HG02798 (cell line): Measurements from ENCODE around the gene DRAP1.
A peak's percentile ranks its signal among the peaks of the same experiment; 100 is the strongest.
"Not testable (repeated sequence)": the region's sequence is repeated elsewhere in the genome, so short reads cannot be mapped to it uniquely, and the experiment has no call there.

Experiments
- ATAC-seq: cut with Tn5 transposase; IDR thresholded peaks from one replicate; pipeline ENCODE4 v1.9.1; 2021; ENCODE audit warnings: mild to moderate bottlenecking; ENCODE audit not compliant: unreplicated experiment, poor library complexity

Gene DRAP1

DNA sequence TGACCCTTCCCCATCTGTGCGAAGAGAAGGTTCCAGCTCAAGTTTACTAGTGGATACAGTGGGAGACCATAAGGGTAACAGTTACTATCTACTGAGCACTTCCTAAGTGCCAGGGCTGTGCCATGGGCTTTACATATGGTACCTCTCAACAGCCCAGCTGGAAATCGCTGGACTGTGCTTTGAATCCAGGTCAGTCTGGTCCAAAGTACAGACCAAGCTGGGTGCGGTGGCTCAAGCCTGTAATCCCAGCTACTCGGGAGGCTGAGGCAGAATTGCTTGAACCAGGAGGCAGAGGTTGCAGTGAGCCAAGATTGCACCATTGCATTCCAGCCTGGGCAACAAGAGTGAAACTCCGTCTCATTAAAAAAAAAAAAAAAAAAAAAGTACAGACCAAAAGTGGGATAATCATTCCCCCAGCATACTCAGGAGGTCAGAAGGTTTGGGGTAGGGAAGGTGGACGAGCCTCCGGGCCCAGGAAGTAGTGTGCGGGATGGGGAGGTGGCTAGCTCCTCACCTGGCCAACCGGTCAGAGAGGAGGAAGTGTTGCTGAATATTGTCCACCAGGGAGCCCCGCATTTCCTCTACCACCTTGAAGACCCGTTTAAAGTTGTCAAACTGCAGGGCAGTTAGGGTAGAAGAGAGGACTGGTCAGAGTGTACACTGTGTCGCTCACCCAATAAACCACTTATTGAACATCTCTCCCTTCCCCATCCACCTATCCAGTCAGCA lies 33.3 kb upstream of the DRAP1 start:
- ATAC-seq, result no peak

DNA sequence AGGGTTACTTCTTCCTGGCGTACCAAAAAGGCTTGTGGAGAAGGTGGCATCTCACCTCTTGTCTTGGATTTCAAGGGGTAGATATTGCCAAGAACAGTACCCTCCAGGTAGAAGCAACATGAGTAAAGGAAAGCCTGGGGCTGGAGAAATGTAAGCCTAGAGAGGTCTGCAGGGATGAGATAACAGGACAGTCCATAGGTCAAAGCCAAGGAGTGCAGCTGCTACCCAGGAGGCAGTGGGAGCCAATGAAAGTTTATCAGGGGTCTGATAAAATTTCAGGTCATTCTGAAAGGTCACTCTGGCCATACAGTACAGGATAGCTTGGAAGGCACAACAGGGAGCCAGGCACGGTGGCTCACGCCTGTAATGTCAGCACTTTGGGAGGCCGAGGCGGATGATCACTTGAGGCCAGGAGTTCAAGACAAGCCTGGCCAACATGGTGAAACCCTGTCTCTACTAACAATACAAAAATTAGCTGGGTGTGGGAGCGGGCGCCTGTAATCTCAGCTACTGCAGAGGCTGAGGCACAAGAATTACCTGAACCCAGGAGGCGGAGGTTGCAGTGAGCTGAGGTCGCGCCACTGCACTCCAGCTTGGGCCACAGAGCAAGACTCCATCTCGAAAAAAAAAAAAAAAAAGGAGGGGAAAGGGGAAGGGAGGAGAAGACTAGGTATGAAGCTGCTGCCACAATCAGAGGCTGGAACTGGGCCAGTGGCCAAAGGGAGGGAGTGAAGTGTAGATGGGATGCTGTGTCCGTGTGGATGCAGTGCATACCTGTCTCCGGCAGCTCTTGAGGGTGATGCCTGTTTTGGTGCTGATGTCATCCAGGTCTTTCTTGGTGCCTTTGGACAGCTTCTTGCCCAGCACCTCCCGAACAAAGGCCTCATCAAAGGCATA lies 32.2 kb upstream of the DRAP1 start:
- ATAC-seq, result no peak

DNA sequence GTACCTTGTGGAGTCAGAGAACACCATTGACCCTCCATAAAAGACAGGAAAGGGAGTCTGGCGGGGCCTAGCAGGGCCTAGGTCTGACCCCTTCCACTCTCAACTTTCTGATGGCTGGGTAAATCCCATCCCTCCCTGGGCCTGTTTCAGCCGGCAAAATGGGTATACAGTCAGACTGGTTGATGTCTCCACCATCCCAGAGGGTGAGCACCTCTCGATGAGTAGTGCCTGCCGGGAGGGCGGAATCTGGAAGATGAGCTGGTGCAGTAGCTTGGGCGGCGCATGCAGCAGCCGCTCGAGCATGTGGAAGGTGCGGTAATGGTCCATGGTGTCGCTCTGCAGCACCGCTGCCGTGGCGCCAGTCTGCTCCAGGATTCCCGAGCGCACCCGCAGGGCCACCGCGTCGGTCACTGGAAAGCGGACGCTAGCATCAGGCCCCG lies 31.5 kb upstream of the DRAP1 start:
- peak; percentile 0 for ATAC-seq

DNA sequence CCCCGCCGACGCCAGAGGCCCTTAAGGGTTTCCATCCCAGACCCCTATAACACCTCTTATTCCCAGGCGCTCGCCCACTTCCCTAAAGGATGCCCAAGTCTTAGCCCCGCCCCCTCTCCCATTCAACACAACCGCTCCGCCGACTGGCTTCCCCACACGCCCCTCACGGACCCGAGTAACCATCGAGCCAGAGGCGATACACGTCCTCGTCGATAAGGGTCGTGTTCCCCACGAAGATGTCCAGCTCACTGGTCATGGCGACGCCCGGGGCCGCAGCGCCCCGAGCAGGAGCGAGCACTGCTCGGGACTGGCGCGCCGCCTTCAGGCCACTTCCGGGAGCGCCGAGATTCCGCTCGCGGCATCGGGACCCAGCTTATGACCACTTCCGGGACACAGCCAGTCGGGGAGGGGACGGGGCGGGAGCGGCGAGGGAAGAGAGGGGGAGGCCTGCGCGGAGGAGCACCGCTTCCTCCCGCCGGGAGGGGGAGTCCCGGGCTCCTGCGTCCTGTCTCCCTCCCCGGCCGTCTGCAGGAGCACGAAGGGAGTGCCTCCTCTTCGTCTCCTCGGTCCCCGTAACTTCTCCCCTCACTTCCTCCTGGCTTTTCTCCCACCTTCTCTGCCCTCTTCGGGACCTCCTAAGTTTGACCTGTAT lies 30.9 kb upstream of the DRAP1 start, which contains the start of gene FIBP:
Gene FIBP (minus strand): TSS at position 309 of the 652 bp plus-strand sequence. CDS start 53 bp downstream, at position 256.
- ATAC-seq, result peak; percentile 60

DNA sequence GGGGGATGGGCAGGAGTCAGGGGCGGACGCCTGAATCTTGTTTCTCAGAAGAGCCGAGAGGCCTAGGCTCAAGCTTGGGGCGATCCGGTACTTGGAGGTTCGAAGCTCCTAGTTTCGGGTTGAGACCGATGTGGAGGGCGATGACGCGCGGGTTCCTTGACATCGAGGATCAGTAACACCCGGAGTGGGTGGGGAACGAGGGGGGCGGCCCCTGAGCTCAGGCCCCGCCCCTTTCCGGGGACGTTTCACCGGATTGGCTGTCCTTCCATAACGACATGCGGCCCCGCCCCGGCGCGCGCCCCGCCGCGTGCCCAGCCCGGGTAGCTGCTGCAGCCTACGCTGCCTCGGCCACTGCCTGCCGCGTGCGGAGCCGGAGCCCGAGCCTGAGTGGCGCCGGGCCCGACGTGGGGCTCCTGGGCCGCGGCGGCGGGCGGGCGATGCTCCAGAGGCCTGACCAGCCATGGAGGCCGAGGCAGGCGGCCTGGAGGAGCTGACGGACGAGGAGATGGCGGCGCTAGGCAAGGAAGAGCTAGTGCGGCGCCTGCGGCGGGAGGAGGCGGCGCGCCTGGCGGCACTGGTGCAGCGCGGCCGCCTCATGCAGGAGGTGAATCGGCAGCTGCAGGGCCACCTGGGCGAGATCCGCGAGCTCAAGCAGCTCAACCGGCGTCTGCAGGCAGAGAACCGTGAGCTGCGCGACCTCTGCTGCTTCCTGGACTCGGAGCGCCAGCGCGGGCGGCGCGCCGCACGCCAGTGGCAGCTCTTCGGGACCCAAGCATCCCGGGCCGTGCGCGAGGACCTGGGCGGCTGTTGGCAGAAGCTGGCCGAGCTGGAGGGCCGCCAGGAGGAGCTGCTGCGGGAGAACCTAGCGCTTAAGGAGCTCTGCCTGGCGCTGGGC lies 28.7 kb upstream of the DRAP1 start, which contains the start of gene CCDC85B:
Gene CCDC85B (plus strand): TSS at position 350 of the 895 bp plus-strand sequence. CDS start 111 bp downstream, at position 461.
- ATAC-seq, result peak; percentile 68

DNA sequence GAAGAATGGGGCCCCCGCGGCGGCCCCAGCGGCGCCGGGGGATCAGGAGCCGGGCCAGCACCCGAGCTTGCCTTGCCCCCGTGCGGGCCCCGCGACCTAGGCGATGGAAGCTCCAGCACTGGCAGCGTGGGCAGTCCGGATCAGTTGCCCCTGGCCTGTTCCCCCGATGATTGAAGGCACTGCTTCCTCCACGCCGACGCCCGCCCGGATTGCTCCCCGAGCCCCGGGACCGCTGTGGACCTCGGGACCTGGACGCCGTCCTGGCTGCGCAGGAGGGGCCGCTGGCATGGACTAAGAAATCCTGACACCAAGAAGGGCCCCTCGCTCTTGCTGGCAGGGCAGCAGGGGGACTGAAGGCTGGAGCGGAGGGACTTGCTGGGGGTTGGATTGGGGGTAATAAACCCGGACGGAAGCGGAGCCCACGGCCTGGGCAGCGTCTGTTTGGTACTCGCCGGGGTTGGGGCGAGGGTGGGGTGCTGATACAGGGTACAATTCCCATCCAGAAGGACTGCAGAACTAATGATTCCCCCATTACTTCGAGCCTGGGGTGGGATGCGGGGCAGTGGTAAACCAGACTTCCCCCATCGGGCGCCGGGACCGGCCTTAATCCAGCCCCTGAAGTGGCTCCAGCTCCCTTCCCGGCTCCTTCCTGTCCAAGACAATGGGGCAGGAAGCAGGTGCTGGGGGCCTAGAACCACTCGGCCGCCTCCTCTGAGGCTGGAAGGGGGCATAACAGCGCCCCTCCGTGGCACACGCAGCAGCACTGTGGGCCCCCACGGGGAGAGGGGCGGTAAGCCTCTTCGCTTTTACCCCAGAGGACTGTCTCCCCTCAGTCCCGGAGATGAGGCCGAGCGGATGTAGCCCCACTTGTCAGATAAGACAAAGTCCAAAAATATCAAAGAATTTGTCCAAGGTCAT lies 27.7 kb upstream of the DRAP1 start:
- no peak for ATAC-seq

DNA sequence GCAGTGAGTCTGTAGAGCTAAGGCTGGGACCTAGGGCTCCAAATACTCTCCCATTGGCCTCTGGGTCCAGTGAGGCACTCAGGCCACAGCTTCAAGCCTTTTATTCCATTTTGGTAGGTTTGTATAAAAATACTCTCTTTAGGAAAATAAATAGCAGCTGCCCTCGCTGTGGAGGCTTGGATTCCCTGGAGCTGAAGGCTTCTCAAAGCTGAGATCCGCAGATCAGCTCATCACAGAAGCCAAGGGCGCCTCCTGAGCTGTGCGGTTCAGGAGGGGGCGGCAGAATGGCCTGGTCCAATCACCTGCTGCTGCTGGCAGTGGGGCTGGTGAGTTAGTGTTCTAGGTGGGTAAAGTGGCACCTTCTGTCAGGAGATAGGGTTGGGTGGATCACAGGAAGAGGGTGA lies 27.1 kb upstream of the DRAP1 start:
- not testable (repeated sequence) for ATAC-seq

DNA sequence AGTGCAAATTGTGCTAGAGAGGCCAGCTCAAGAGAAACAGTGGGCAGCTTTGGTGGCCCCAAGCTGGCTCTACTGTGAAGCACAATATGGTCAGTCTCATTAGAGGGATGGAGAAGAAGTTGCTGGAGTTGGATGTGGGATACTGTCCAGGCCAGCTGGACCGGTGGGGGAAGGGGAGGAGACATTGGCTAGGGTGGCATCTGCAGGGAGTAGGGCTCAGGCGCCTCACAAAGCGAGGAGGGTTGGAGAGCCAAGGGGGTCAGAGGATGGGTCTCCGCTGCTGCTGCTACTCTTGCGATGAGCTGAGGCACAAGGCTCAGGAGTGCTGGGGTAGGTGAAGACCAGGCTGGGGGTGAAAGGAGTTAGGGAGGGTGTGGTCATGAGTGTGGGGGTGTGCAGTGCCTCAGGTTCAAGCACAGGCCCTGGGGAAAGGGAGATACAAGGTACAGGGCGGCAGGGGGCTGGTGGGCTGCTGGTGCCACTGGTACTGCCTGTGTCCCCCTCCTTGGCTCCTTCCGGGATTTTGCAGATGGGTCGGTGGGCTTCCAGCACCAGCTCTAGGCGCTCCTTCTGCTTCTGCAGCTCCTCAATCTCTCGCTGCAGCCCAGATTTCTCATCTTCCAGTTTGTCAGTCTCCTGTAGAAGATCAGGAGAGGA lies 26.4 kb upstream of the DRAP1 start:
- ATAC-seq, result no peak

DNA sequence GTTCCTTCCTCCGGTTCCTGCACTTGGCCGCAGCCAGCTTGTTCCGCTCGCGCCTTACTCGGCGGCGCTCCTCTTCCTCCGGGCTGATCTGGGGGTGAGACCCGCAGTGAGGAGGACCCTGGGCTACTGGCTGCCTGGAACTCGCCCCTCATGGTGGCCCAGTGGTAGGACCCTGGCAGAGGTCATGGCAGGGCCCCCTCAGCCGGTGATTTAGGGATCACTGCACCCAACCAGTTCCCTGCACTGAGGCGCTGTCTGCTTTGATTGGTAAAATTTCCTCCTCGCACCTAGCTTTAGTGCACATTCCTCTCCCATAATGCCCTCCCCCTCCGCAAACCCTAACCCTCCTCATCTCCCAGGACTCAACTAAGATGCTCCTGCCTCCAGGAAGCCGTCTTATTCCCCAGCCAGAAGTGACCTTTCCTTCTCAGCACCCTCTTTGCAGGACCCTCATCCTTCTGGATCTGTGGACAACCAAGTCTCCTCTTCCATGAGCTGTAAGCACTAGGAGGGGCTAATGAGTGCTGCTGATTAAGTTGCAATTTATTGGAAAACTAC lies 25.1 kb upstream of the DRAP1 start:
- ATAC-seq, result no peak

DNA sequence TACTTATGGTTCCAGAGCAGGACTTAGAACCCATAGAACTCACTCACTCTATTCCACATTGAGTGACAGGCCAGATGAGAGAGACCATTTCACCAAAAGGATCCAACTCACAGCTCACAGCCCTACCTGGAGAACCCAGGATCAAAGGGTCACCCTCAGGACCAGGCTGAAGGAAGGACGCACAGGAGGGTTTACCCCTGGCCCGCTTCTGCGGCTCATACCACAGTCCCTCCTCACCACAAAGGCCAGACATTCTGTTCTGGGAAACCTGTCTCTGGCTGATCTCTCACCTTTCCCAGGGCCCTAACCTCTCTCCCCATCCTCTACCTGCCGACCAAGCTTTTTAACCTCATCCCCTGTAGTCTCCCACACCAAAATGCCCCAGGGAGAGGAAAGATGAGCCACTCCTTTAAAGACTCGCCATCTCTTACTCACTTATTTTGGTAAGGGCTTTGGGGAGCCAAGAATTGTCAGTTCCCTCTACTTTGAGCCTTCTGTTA lies 23.7 kb upstream of the DRAP1 start:
- no peak for ATAC-seq

DNA sequence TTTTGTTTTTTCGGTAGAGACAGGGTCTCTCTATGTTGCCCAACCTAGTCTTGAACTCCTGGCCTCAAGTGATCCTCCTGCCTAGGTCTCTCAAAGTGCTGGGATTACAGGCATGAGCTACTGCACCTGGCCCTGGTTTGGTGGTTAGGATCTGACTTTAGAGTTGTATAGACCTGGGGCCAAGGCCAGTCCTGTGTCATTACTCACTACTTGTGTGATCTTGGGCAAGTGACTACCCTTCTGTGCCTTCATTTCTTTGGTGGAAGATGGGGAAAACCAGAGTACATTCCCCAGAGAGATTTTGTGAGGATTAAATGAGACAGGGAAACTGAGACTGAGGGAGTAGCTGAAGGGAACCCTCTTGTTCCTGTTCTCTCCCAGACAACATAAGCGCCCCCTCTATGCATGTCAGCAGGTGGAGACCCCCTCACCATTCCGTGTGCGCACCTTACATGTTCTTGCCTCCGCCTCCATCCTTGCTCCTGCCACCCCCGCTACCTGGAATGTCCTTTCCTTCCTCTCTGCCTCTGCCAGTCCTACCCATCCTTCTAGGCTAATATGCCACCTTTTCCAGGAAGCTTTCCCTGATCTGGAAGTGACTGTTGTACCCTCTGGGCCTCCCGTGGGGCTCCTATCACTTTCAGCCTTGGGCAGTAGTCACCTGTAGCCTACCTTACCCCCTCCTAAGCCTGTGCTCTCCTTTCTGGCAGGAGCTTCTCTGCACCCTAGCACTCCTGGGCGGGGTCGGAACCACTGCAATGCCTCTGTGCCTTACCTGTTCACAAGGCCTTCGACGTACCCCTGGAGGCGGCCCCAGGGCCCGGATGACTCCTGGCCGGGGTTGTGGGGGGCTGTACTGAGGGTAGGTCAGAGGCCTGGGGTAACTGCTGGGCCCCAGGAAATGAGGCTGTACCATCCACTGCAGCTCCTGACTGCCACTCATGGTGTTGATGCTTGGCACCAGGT lies 22.9 kb upstream of the DRAP1 start:
- ATAC-seq, result no peak

DNA sequence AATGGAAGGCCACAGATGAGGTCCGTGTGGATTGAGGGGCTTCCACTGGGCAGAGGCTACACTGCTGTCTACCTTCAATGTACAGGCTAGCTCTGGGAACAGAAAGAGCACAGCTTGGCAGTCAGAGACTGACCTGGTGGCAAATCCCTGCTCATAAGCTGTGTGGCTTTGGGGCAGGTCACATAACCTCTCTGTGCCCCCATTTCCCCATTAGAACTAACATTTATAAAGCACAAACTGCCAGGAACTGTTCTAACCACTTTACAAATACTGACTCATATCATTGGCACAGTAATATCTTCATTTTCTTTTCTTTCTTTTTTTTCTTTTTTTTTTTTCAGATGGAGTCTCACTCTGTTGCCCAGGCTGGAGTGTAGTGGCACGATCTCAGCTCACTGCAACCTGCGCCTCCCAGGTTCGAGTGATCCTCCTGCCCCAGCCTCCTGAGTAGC lies 22.2 kb upstream of the DRAP1 start:
- ATAC-seq, result no peak

DNA sequence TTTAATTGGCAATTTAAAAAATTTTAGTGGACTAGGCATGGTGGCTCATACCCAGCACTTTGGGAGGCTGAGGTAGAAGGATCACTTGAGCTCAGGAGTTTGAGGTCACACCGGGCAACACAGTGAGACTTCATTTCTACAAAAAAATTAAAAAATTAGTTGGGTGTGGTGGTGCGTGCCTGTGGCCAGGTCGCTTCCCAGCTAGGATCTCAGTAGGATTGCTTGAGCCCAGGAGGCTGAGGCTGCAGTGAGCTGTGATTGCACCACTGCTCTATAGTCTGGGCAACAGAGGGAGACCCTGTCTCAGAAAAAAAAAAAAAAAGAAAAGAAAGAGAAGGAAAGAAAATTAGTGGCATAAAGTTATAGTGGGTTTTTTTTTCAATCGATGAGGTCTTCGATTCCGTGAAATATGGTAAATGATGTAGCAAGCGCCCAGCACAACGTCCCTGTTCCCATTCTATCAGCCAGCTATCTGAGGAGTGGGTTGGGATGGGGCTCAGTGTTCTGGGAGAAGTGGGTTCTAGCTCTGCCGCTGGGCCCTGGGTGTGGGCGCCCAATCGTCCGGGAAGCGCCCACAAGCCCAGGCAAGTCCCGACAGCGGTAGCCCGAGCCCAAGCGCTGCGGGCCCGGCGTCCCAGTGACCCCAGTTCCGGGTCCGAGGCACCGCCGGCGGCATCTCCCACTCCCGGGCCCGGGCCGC lies 20.4 kb upstream of the DRAP1 start:
- no peak for ATAC-seq

DNA sequence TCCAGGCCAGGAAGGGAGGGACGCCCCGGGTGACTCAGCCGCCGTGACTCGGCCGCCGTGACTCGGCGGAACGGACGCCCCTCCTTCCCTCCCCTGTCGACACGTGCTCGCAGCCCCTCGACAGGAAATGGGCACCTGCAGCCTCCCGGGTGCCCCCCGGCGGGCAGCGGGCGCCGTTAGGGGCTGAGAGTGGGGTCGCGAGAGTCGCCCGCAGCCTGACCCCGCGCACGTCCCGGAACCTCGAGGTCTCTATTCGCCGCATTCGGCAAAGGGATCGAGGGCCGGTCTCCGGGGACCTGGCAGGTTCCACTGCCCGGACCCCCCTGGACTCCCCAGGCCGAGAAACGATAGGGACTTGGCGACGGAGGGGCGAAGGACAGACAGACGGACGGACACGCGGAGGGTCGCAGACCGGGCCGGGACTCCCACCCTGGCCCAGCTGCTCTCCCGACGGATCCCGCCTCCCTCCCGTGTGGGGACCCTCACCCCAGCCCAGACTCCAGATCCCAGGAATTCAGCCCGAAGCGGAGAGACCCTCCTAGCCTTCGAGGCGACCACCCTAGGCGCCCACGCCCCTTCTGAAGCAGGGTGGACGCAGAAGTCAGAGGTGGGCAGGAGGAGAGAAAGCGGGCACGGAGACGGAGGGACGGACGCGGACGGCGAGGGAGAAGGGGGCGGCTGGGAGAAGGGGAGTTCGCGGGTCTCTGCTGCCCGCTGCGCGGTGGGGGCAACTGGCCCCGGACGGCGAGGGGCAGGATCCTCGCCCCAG lies 19.7 kb upstream of the DRAP1 start:
- peak; percentile 20 for ATAC-seq
